GM21381 (cell line): ENCODE measurements around the gene OR12D1.
"Not testable (repeated sequence)": the region's sequence is repeated elsewhere in the genome, so short reads cannot be mapped to it uniquely, and the experiment has no call there.

Experiments used
- ATAC-seq: cut with Tn5 transposase; IDR thresholded peaks from one replicate; pipeline ENCODE4 v1.9.1; 2021; ENCODE audit warnings: mild to moderate bottlenecking, moderate library complexity; ENCODE audit not compliant: unreplicated experiment

The OR12D1 gene

GRCh38 chr6:29414588-29414987 is at the start of gene OR12D1:
TSS of gene OR12D1 (plus strand) at chr6:29414928.
- ATAC-seq = no peak

GRCh38 chr6:29368765-29369164 is 46.0 kb upstream of the OR12D1 start, which contains the start of gene OR5V1:
TSS of gene OR5V1 (minus strand) at chr6:29368865. CDS start at chr6:29356195, 12,670 bp downstream.
- ATAC-seq = no peak

GRCh38 chr6:29375191-29375590 is 39.5 kb upstream of the OR12D1 start, which contains the start of gene OR12D3:
TSS of gene OR12D3 (minus strand) at chr6:29375291. CDS start at chr6:29375287, 4 bp downstream.
- ATAC-seq = no peak

- ATAC-seq = no peak
Measured at GRCh38 chr6:29376003-29376402, 38.7 kb upstream of the OR12D1 start.

GRCh38 chr6:29388533-29388932 is 26.2 kb upstream of the OR12D1 start:
- no peak for ATAC-seq

GRCh38 chr6:29395331-29395730 is 19.4 kb upstream of the OR12D1 start, which contains the start of gene OR12D2:
TSS of gene OR12D2 (plus strand) at chr6:29395631. CDS start at chr6:29396700, 1,069 bp downstream.
- no peak for ATAC-seq

GRCh38 chr6:29399525-29399924 is 15.2 kb upstream of the OR12D1 start:
- ATAC-seq = no peak

GRCh38 chr6:29403801-29404200 is 10.9 kb upstream of the OR12D1 start:
- ATAC-seq = no peak

GRCh38 chr6:29419516-29419915 is 4.8 kb downstream of the OR12D1 start:
- ATAC-seq = no peak

GRCh38 chr6:29424168-29424567 is 9.4 kb downstream of the OR12D1 start:
- no peak for ATAC-seq

GRCh38 chr6:29424575-29424974 is 9.8 kb downstream of the OR12D1 start:
- no peak for ATAC-seq

- ATAC-seq = no peak
Measured at GRCh38 chr6:29425075-29425474, 10.3 kb downstream of the OR12D1 start.

GRCh38 chr6:29426654-29427053 is 11.9 kb downstream of the OR12D1 start:
- no peak for ATAC-seq

- ATAC-seq = not testable (repeated sequence)
Measured at GRCh38 chr6:29436730-29437129, 22.0 kb downstream of the OR12D1 start.

- ATAC-seq = no peak
Measured at GRCh38 chr6:29439006-29439405, 24.3 kb downstream of the OR12D1 start, which contains the start of gene OR10C1. TSS of gene OR10C1 (plus strand) at chr6:29439306. CDS start at chr6:29440016, 710 bp downstream.

- ATAC-seq = no peak
Measured at GRCh38 chr6:29442719-29443118, 28.0 kb downstream of the OR12D1 start.

GRCh38 chr6:29444031-29444430 is 29.3 kb downstream of the OR12D1 start:
- not testable (repeated sequence) for ATAC-seq

GRCh38 chr6:29447670-29448069 is 32.9 kb downstream of the OR12D1 start:
- no peak for ATAC-seq

GRCh38 chr6:29451471-29452193 is 36.9 kb downstream of the OR12D1 start:
- ATAC-seq = no peak

GRCh38 chr6:29456971-29457370 is 42.2 kb downstream of the OR12D1 start, which contains the start of the genes OR11A1 and OR2H1:
TSS of gene OR11A1 (minus strand) at chr6:29457071. CDS start at chr6:29427641, 29,430 bp downstream.
TSS of gene OR2H1 (plus strand) at chr6:29457155. CDS start at chr6:29461770, 4,615 bp downstream.
- no peak for ATAC-seq

GRCh38 chr6:29461021-29461814 is 46.5 kb downstream of the OR12D1 start:
- ATAC-seq = no peak
